ENCODE results near the gene SLC66A2. TPM values are rescaled to one million over a fixed set of nuclear protein-coding genes. Genes with fewer than 3 reads are reported as not detected.

Gene SLC66A2
- total RNA-seq, 2 donors from 2014 or later: 30.4 to 50.8 TPM

GRCh38 chr18:79979843-79980242 lies 28.4 kb upstream of the SLC66A2 start:
- ATAC-seq (no peak), DNase-seq (no peak)
- intact Hi-C loops (cut with DNase I): loop anchor here (10.0 kb wide), 1 partner anchor 45 kb away; no protein-coding TSS in a partner anchor
- Histone ChIP-seq H3K4me1 (peaks cover 23% of the 10 kb centered on the region), H3K27ac (no peak overlapping the region), H3K36me3 (replicated peaks in 1 of 2; ENCODE audit: insufficient read depth in 1 of 2, low read depth in 2 of 2) (no peaks in the 10 kb centered on the region), H3K4me3 (no peak overlapping the region), H3K27me3 (no peaks in the 10 kb centered on the region), H3K9me3 (no peaks in the 10 kb centered on the region)
- TF ChIP-seq POLR2A (IDR thresholded peaks at IDR 0.05): no peak
- no peak for TF ChIP-seq CTCF (IDR thresholded peaks at IDR 0.05)
- 92 to 94% methylated on average over 5 of the region's 5 CpGs for WGBS, 2 donors

GRCh38 chr18:79975985-79976680 lies 24.7 kb upstream of the SLC66A2 start:
- ATAC-seq: no peak
- WGBS, 2 donors: 63 to 83% methylated on average over 12 to 14 of the region's 14 CpGs
- no peak overlapping the region for H3K4me3 ChIP-seq
- intact Hi-C loops (cut with DNase I): no loop called here
- no peaks in the 10 kb centered on the region for H3K27me3 ChIP-seq
- peaks cover 0 to 7% of the 10 kb centered on the region in 2 donors for H3K36me3 ChIP-seq (replicated peaks in 1 of 2; ENCODE audit: insufficient read depth in 1 of 2, low read depth in 2 of 2)
- no peaks in the 10 kb centered on the region for H3K9me3 ChIP-seq
- DNase-seq: peak in 3 of 4 donors; percentile 29 to 41 (median 31)
- TF ChIP-seq POLR2A (IDR thresholded peaks at IDR 0.05): no peak
- TF ChIP-seq CTCF (IDR thresholded peaks at IDR 0.05): no peak
- H3K4me1 ChIP-seq: peaks cover 8% of the 10 kb centered on the region
- no peak overlapping the region for H3K27ac ChIP-seq

GRCh38 chr18:79975043-79975442 lies 23.6 kb upstream of the SLC66A2 start:
- intact Hi-C loops (cut with DNase I): no loop called here

DNA sequence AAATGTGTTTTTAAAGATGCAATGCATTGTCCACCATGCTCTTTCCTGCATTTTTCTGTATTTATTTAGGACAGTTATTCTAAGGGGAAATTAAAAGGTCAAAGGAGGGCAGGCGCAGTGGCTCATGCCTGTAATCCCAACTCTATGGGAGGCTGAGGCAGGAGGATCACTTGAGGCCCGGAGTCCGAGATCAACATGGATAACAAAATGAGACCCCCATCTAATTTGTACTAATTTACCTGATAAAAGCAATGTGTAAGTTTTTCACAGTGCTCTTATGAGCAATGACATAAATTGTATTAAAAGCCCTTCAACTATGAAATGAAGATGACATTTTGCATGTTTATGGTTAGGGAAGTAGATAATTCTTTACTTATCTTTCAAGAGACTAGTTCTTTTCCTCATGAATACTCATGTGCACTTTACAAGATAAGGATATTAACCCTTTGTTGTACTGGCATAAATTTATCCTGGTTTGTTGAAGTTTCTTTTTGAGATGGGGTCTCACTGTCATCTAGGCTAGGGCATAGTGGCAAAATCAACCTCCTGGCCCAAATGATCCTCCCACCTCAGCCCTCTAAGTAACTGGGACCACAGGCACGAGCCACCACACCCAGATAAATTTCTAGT lies 22.7 kb upstream of the SLC66A2 start:
- 95 to 97% methylated on average over 4 of the region's 4 CpGs for WGBS, 2 donors
- no peaks in the 10 kb centered on the region for H3K9me3 ChIP-seq
- ATAC-seq (no peak), DNase-seq (no peak)
- no peak overlapping the region for H3K27ac ChIP-seq
- H3K4me3 ChIP-seq: no peak overlapping the region
- peaks cover 8% of the 10 kb centered on the region for H3K4me1 ChIP-seq
- TF ChIP-seq CTCF (IDR thresholded peaks at IDR 0.05) (no peak), POLR2A (IDR thresholded peaks at IDR 0.05) (no peak)
- intact Hi-C loops (cut with DNase I): no loop called here
- peaks cover 0 to 10% of the 10 kb centered on the region in 2 donors for H3K36me3 ChIP-seq (replicated peaks in 1 of 2; ENCODE audit: insufficient read depth in 1 of 2, low read depth in 2 of 2)
- no peaks in the 10 kb centered on the region for H3K27me3 ChIP-seq

More at GRCh38 chr18:79975043-79975442, 23.6 kb upstream of the SLC66A2 start:
- no peaks in the 10 kb centered on the region for H3K27me3 ChIP-seq
- H3K4me3 ChIP-seq: no peak overlapping the region
- no peak for DNase-seq
- H3K9me3 ChIP-seq: no peaks in the 10 kb centered on the region
- peaks cover 8% of the 10 kb centered on the region for H3K4me1 ChIP-seq
- no peak for ATAC-seq
- no peak overlapping the region for H3K27ac ChIP-seq
- peaks cover 0 to 10% of the 10 kb centered on the region in 2 donors for H3K36me3 ChIP-seq (replicated peaks in 1 of 2; ENCODE audit: insufficient read depth in 1 of 2, low read depth in 2 of 2)
- 54 to 65% methylated on average over 4 of the region's 4 CpGs for WGBS, 2 donors
- TF ChIP-seq POLR2A (IDR thresholded peaks at IDR 0.05): no peak

- TF ChIP-seq POLR2A (IDR thresholded peaks at IDR 0.05): no peak
- no peak for TF ChIP-seq CTCF (IDR thresholded peaks at IDR 0.05)
- DNase-seq (no peak), ATAC-seq (no peak)
- Histone ChIP-seq H3K27me3 (no peaks in the 10 kb centered on the region), H3K4me3 (no peak overlapping the region), H3K36me3 (replicated peaks in 1 of 2; ENCODE audit: insufficient read depth in 1 of 2, low read depth in 2 of 2) (peaks cover 0 to 10% of the 10 kb centered on the region in 2 donors), H3K27ac (no peak overlapping the region), H3K9me3 (no peaks in the 10 kb centered on the region), H3K4me1 (peaks cover 8% of the 10 kb centered on the region)
- intact Hi-C loops (cut with DNase I): no loop called here
- 88 to 92% methylated on average over 16 of the region's 16 CpGs for WGBS, 2 donors
These were observed 22.1 kb upstream of the SLC66A2 start for GRCh38 chr18:79973517-79973916.
